ENCODE results near the gene PEX26. TPM values are rescaled to one million over a fixed set of nuclear protein-coding genes. Genes with fewer than 3 reads are reported as not detected.
A peak's percentile ranks its signal among the peaks of the same experiment; 100 is the strongest.

PEX26 gene
- total and polyA plus RNA-seq, 2 of the 13 experiments (the other 11 are each of a cell fraction or from before 2014, with no cell fraction given): 10.6 to 25.1 TPM

GRCh38 chr22:18044548-18045271 lies 33.1 kb upstream of the PEX26 start (continued):
- TF ChIP-seq ATF2 (CRISPR knock-in tag; IDR thresholded peaks at IDR 0.05) (peak; percentile 73; the same call in 1 of the 2 replicates), ZNF574 (CRISPR knock-in tag; IDR thresholded peaks at IDR 0.05) (peak; percentile 61), GFI1 (CRISPR knock-in tag; IDR thresholded peaks at IDR 0.05; ENCODE audit: borderline replicate concordance) (peak; percentile 92), SP1 (IDR thresholded peaks at IDR 0.05) (no peak), SP1 (CRISPR knock-in tag; IDR thresholded peaks at IDR 0.05) (no peak), ZNF704 (CRISPR knock-in tag; IDR thresholded peaks at IDR 0.05; ENCODE audit: borderline replicate concordance) (no peak), ZBTB1 (CRISPR knock-in tag; IDR thresholded peaks at IDR 0.05; ENCODE audit: borderline replicate concordance) (no peak), ZNF280B (CRISPR knock-in tag; IDR thresholded peaks at IDR 0.05; ENCODE audit: borderline replicate concordance) (no peak), DNMT1 (CRISPR knock-in tag; IDR thresholded peaks at IDR 0.05) (no peak), PBX3 (CRISPR knock-in tag; IDR thresholded peaks at IDR 0.05; ENCODE audit: borderline replicate concordance) (no peak), KDM5B (CRISPR knock-in tag; IDR thresholded peaks at IDR 0.05; ENCODE audit: borderline replicate concordance) (peak; percentile 70; the same call in 1 of the 2 replicates), TRAFD1 (CRISPR knock-in tag; IDR thresholded peaks at IDR 0.05; ENCODE audit: borderline replicate concordance) (no peak), CBX1 (IDR thresholded peaks at IDR 0.05; ENCODE audit: low read depth) (no peak), ZNF136 (CRISPR knock-in tag; IDR thresholded peaks at IDR 0.05; ENCODE audit: low read depth) (no peak), MTA1 (CRISPR knock-in tag; IDR thresholded peaks at IDR 0.05; ENCODE audit: borderline replicate concordance) (peak; percentile 66; the same call in 1 of the 2 replicates), SNAI1 (CRISPR knock-in tag; IDR thresholded peaks at IDR 0.05; ENCODE audit: borderline replicate concordance) (0 out of 2 replicates have a peak, but pooled peaks have one; percentile 42), ZNF367 (CRISPR knock-in tag; IDR thresholded peaks at IDR 0.05; ENCODE audit: borderline replicate concordance) (no peak), MIER3 (CRISPR knock-in tag; IDR thresholded peaks at IDR 0.05; ENCODE audit: borderline replicate concordance) (peak; percentile 46; the same call in 1 of the 2 replicates), ZNF335 (CRISPR knock-in tag; IDR thresholded peaks at IDR 0.05) (peak; percentile 70; the same call in 1 of the 2 replicates)
